MM.1S (cell line): ENCODE measurements around the gene RAB7A.
A peak's percentile ranks its signal among the peaks of the same experiment; 100 is the strongest.

Experiments
- DNase-seq: peaks from one replicate; pipeline ENCODE4 v3.0.0-alpha.2; 2015
- H2AFZ ChIP-seq: fragments of 300-600 bp; sonication (generic); 2 replicates; pipeline ENCODE4 v1.6.0; 2016; ENCODE audit warnings: antibody characterized with exemption, low read length
- H3F3A ChIP-seq: fragments of 300-600 bp; sonication (generic); 2 replicates; pipeline ENCODE4 v1.6.1; 2016; ENCODE audit warnings: mild to moderate bottlenecking, antibody characterized with exemption, low read length, moderate library complexity, mixed read lengths; ENCODE audit not compliant: insufficient read depth
- H3K27ac ChIP-seq: fragments of 300-600 bp; sonication (generic); 2 replicates; pipeline ENCODE4 v1.5.1; 2016; ENCODE audit warnings: mild to moderate bottlenecking, low read length
- H3K27me3 ChIP-seq: fragments of 300-600 bp; sonication (generic); replicated peaks from 2 replicates; pipeline ENCODE4 v1.6.0; 2016; ENCODE audit warnings: low read length; ENCODE audit not compliant: insufficient read depth
- H3K36me3 ChIP-seq: fragments of 300-600 bp; sonication (generic); replicated peaks from 2 replicates; pipeline ENCODE4 v1.6.1; 2016; ENCODE audit warnings: mild to moderate bottlenecking, low read length, mixed read lengths; ENCODE audit not compliant: insufficient read depth
- H3K4me1 ChIP-seq: fragments of 300-600 bp; sonication (generic); 2 replicates; pipeline ENCODE4 v1.6.1; 2016; ENCODE audit warnings: low read length, mixed read lengths
- H3K4me2 ChIP-seq: fragments of 300-600 bp; sonication (generic); 2 replicates; pipeline ENCODE4 v1.6.0; 2016; ENCODE audit warnings: low read depth, low read length
- H3K4me3 ChIP-seq: fragments of 300-600 bp; sonication (generic); 2 replicates; pipeline ENCODE4 v1.5.1; 2016; ENCODE audit warnings: low read length, mixed read lengths
- H3K79me2 ChIP-seq: fragments of 300-600 bp; sonication (generic); 2 replicates; pipeline ENCODE4 v1.6.1; 2016; ENCODE audit warnings: mixed run types, low read length, mixed read lengths
- H3K9ac ChIP-seq: fragments of 300-600 bp; sonication (generic); 2 replicates; pipeline ENCODE4 v1.6.1; 2016; ENCODE audit warnings: low read length, mixed read lengths
- H3K9me2 ChIP-seq: fragments of 300-600 bp; sonication (generic); replicated peaks from 2 replicates; pipeline ENCODE4 v1.6.1; 2016; ENCODE audit warnings: mild to moderate bottlenecking, low read length, mixed read lengths; ENCODE audit not compliant: insufficient read depth
- H3K9me3 ChIP-seq: fragments of 300-600 bp; sonication (generic); replicated peaks from 2 replicates; pipeline ENCODE4 v1.6.1; 2016; ENCODE audit warnings: mild to moderate bottlenecking, low read length, mixed read lengths; ENCODE audit not compliant: insufficient read depth
- H4K20me1 ChIP-seq: fragments of 300-600 bp; sonication (generic); 2 replicates; pipeline ENCODE4 v1.6.1; 2016; ENCODE audit warnings: mild to moderate bottlenecking, low read length, moderate library complexity, mixed read lengths; ENCODE audit not compliant: insufficient read depth
- EZH2 ChIP-seq: fragments of 300-600 bp; sonication (generic); optimal IDR thresholded peaks from 2 replicates; pipeline ENCODE3; 2017; ENCODE audit warnings: low read depth, mild to moderate bottlenecking, antibody characterized with exemption, low read length, mixed read lengths
- EZH2phosphoT487 ChIP-seq: fragments of 300-600 bp; sonication (generic); IDR thresholded peaks from 2 replicates; pipeline ENCODE4 v1.6.1; 2018; ENCODE audit warnings: antibody characterized with exemption, low read length
- TF ChIP-seq, protein P1 (sequence below): fragments of 300-600 bp; sonication (generic); IDR thresholded peaks from 2 replicates; pipeline ENCODE4 v1.5.1; 2016; ENCODE audit warnings: antibody characterized with exemption, low read length, mixed read lengths

The RAB7A gene

DNA sequence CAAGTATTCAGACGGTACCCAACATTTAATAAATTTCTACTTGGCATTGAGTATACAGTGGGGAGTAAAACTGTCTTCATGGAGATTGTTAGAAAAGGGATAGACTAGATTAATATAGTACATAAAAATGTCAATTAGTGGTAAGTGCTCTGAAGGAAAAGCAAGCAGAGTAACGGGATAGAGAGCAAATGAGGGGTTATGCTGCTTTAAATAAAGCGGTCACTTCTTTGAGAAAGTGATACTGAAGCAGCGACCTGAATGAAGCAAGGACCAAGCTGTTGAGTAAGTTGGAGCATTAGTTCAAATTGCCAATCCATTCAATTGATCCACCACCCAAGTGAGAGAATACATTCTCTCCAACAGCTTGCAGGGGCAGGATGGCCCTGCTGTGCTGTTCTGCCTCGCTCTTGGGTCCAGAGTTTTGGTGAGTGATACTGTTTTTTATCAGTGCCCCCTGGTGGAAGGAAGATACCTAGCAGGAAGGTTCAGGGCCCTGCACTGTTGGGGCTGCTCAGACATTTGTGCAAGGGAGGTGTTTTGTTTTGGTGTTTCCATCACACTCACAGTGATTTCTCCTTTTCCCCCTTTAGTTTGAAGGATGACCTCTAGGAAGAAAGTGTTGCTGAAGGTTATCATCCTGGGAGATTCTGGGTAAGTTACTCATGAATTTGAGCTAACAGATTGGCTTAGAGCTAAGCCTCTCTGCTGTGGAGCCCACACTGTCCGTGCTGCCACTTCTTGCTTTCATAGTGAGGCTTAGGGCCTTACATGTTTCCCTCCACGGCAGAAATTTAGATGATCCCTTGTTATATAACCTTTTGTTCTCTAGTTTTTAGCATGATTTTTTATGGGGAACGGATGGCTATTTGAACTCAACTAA, 69.0 kb downstream of the RAB7A start:
- H3K4me2 ChIP-seq, result no peak overlapping the region
- no peak overlapping the region for H3K27ac ChIP-seq
- no peak for TF ChIP-seq EZH2phosphoT487
- TF ChIP-seq, protein P1, sequence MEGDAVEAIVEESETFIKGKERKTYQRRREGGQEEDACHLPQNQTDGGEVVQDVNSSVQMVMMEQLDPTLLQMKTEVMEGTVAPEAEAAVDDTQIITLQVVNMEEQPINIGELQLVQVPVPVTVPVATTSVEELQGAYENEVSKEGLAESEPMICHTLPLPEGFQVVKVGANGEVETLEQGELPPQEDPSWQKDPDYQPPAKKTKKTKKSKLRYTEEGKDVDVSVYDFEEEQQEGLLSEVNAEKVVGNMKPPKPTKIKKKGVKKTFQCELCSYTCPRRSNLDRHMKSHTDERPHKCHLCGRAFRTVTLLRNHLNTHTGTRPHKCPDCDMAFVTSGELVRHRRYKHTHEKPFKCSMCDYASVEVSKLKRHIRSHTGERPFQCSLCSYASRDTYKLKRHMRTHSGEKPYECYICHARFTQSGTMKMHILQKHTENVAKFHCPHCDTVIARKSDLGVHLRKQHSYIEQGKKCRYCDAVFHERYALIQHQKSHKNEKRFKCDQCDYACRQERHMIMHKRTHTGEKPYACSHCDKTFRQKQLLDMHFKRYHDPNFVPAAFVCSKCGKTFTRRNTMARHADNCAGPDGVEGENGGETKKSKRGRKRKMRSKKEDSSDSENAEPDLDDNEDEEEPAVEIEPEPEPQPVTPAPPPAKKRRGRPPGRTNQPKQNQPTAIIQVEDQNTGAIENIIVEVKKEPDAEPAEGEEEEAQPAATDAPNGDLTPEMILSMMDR, result peak; percentile 75
- H3F3A ChIP-seq, result peaks cover 13% of the 10 kb centered on the region
- no peaks in the 10 kb centered on the region for H4K20me1 ChIP-seq
- H3K79me2 ChIP-seq, result peaks cover 87% of the 10 kb centered on the region
- H3K9me3 ChIP-seq, result no peaks in the 10 kb centered on the region
- H3K36me3 ChIP-seq, result no peaks in the 10 kb centered on the region
- no peaks in the 10 kb centered on the region for H3K27me3 ChIP-seq
- peak; percentile 34 for DNase-seq
- no peak overlapping the region for H3K4me3 ChIP-seq
- no peak overlapping the region for H3K9ac ChIP-seq
- H2AFZ ChIP-seq, result no peak overlapping the region
- H3K9me2 ChIP-seq, result no peaks in the 10 kb centered on the region
- peaks cover 13% of the 10 kb centered on the region for H3K4me1 ChIP-seq

GRCh38 chr3:128799653-128800052, 73.7 kb downstream of the RAB7A start:
- DNase-seq, result no peak
- peak overlapping the region; percentile 83 for H3K4me2 ChIP-seq
- no peaks in the 10 kb centered on the region for H3K27me3 ChIP-seq
- H3K36me3 ChIP-seq, result no peaks in the 10 kb centered on the region
- peak overlapping the region; percentile 50; the same call in 1 of the 2 replicates for H3K27ac ChIP-seq
- no peaks in the 10 kb centered on the region for H3K9me3 ChIP-seq
- no peaks in the 10 kb centered on the region for H4K20me1 ChIP-seq
- no peak overlapping the region for H2AFZ ChIP-seq
- peaks cover 76% of the 10 kb centered on the region for H3K79me2 ChIP-seq
- H3K9ac ChIP-seq, result peak overlapping the region; percentile 24; the same call in 1 of the 2 replicates
- H3F3A ChIP-seq, result peaks cover 22% of the 10 kb centered on the region
- no peaks in the 10 kb centered on the region for H3K9me2 ChIP-seq
- TF ChIP-seq, protein P1, result no peak
- TF ChIP-seq EZH2, result no peak
- H3K4me3 ChIP-seq, result 0 out of 2 replicates have a peak overlapping the region, but pooled peaks have one; percentile 15
- H3K4me1 ChIP-seq, result peaks cover 32% of the 10 kb centered on the region

DNA sequence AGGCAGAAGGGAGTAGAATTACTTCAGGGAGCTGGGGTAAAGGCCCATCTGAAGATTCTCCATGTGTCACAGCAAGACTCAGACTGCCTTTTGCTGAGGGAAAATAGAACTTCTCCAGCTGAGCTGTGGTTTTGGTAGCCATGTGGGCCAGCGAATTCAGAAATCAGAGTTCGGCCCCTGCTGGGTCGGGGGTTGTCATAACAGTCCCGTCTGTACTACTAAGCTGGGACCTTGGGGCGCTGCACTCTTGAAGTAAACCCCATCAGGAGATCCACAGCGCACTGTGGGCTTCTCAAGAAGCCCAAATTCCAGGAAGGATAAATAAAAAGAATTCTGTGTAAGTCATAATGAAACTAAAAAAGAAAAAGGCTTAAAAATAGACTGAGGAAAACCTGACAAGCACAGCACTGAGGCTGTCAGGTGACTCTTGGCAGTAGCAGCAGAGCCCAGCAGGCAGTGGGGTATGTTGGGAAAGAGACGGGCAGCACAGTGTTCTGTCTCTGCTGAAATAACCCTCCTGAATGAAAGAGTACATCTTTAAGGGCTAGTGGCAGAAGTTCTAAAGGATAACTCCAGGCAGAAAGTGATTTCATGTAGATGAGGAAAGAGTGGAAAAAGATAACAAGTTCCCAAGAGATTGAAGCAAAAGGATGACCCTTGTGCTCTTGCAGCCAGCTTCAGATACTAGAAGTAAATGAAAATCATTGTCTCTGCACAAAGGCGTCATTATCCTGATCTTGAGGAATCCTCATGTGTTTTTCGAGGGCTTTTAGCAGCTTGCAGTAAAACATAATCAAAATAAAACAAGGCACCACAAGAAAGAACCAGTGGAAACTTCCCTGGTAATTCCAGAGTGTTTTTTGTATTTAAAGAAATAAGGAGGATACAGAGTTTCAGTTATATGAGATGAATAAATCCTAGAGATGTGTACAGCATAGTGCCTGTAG, 74.5 kb downstream of the RAB7A start:
- peak overlapping the region; percentile 15; the same call in 1 of the 2 replicates for H3K4me3 ChIP-seq
- H3K79me2 ChIP-seq, result peaks cover 76% of the 10 kb centered on the region
- H3K27me3 ChIP-seq, result no peaks in the 10 kb centered on the region
- peaks cover 22% of the 10 kb centered on the region for H3F3A ChIP-seq
- H3K4me1 ChIP-seq, result peaks cover 34% of the 10 kb centered on the region
- no peaks in the 10 kb centered on the region for H3K9me2 ChIP-seq
- no peak overlapping the region for H2AFZ ChIP-seq
- peak overlapping the region; percentile 24; the same call in 1 of the 2 replicates for H3K9ac ChIP-seq
- H3K9me3 ChIP-seq, result no peaks in the 10 kb centered on the region
- no peaks in the 10 kb centered on the region for H4K20me1 ChIP-seq
- peak overlapping the region; percentile 50; the same call in 1 of the 2 replicates for H3K27ac ChIP-seq
- peak overlapping the region; percentile 83 for H3K4me2 ChIP-seq
- peak; percentile 43 for DNase-seq
- no peak for TF ChIP-seq EZH2
- TF ChIP-seq, protein P1, result no peak
- TF ChIP-seq EZH2phosphoT487, result no peak
- H3K36me3 ChIP-seq, result no peaks in the 10 kb centered on the region
